H9 (cell line): ENCODE measurements around the gene AK4. TPM values are rescaled to one million over a fixed set of nuclear protein-coding genes. Genes with fewer than 3 reads are reported as not detected.

ENCODE experiments used
- DNase-seq: peaks from one replicate; pipeline ENCODE4 v3.0.0-alpha.2; 2017
- H2AFZ ChIP-seq: one replicate; pipeline ENCODE4 v1.6.1; 2013; ENCODE audit warnings: mild to moderate bottlenecking, low read length, control low read depth, moderate library complexity
- H2AK5ac ChIP-seq: 2 replicates; pipeline ENCODE4 v1.6.1; 2013; ENCODE audit warnings: low read length, control low read depth, mixed read lengths; ENCODE audit not compliant: insufficient read length
- H2BK120ac ChIP-seq: one replicate; pipeline ENCODE4 v1.6.1; 2013; ENCODE audit warnings: low read depth, mild to moderate bottlenecking, low read length, control low read depth, inconsistent platforms; ENCODE audit not compliant: poor library complexity, severe bottlenecking
- H2BK12ac ChIP-seq: 2 replicates; pipeline ENCODE4 v1.6.1; 2013; ENCODE audit warnings: low read length, control low read depth, mixed read lengths, low read depth; ENCODE audit not compliant: insufficient read length
- H2BK15ac ChIP-seq: 2 replicates; pipeline ENCODE4 v1.6.1; 2013; ENCODE audit warnings: low read depth, low read length, control low read depth
- H2BK20ac ChIP-seq: one replicate; pipeline ENCODE4 v1.6.1; 2013; ENCODE audit warnings: low read depth, mild to moderate bottlenecking, low read length, control low read depth, inconsistent platforms; ENCODE audit not compliant: poor library complexity, severe bottlenecking
- H2BK5ac ChIP-seq: 2 replicates; pipeline ENCODE4 v1.6.1; 2013; ENCODE audit warnings: low read length, control low read depth, mixed read lengths; ENCODE audit not compliant: insufficient read length
- H3K14ac ChIP-seq: 2 replicates; pipeline ENCODE4 v1.6.1; 2013; ENCODE audit warnings: low read length, control low read depth; ENCODE audit not compliant: insufficient read depth
- H3K18ac ChIP-seq: 2 replicates; pipeline ENCODE4 v1.6.1; 2013; ENCODE audit warnings: low read depth, mild to moderate bottlenecking, mixed read lengths, low read length, control low read depth; ENCODE audit not compliant: insufficient read length
- H3K23ac ChIP-seq: 2 replicates; pipeline ENCODE4 v1.6.1; 2013; ENCODE audit warnings: low read length, control low read depth, mixed read lengths, low read depth; ENCODE audit not compliant: insufficient read length
- H3K23me2 ChIP-seq: 2 replicates; pipeline ENCODE4 v1.6.1; 2013; ENCODE audit warnings: low read depth, mild to moderate bottlenecking, mixed read lengths, low read length, control low read depth; ENCODE audit not compliant: insufficient read length, poor library complexity, severe bottlenecking
- H3K27ac ChIP-seq: 2 replicates; pipeline ENCODE4 v1.5.1; 2013; ENCODE audit warnings: low read length, control low read depth, mixed read lengths, low read depth; ENCODE audit not compliant: insufficient read length
- H3K27me3 ChIP-seq: 2 replicates; pipeline ENCODE4 v1.6.1; 2013; ENCODE audit warnings: low read length, control low read depth, inconsistent platforms; ENCODE audit not compliant: insufficient read depth
- H3K4ac ChIP-seq: 2 replicates; pipeline ENCODE4 v1.6.1; 2013; ENCODE audit warnings: low read depth, mild to moderate bottlenecking, control low read depth, inconsistent platforms, low read length, moderate library complexity
- H3K4me1 ChIP-seq: 2 replicates; pipeline ENCODE4 v1.6.1; 2013; ENCODE audit warnings: low read length, control low read depth, inconsistent platforms; ENCODE audit not compliant: insufficient read depth
- H3K4me2 ChIP-seq: 2 replicates; pipeline ENCODE4 v1.6.1; 2013; ENCODE audit warnings: low read length, control low read depth, mixed read lengths; ENCODE audit not compliant: insufficient read length, insufficient read depth
- H3K56ac ChIP-seq: 2 replicates; pipeline ENCODE4 v1.6.1; 2013; ENCODE audit warnings: low read depth, mild to moderate bottlenecking, mixed read lengths, low read length, control low read depth; ENCODE audit not compliant: insufficient read length
- H3K79me1 ChIP-seq: 2 replicates; pipeline ENCODE4 v1.6.1; 2013; ENCODE audit warnings: low read depth, mild to moderate bottlenecking, moderate library complexity, low read length, control low read depth, inconsistent platforms; ENCODE audit not compliant: insufficient read depth, poor library complexity, severe bottlenecking
- H3K79me2 ChIP-seq: 2 replicates; pipeline ENCODE4 v1.6.1; 2013; ENCODE audit warnings: low read length, control low read depth, inconsistent platforms; ENCODE audit not compliant: insufficient read depth
- H3K9ac ChIP-seq: 2 replicates; pipeline ENCODE4 v1.6.1; 2013; ENCODE audit warnings: low read length, control low read depth, mixed read lengths; ENCODE audit not compliant: insufficient read length; ENCODE audit errors: extremely low read depth
- H3K9me3 ChIP-seq: one replicate; pipeline ENCODE4 v1.6.1; 2013; ENCODE audit warnings: low read depth, low read length, inconsistent platforms; ENCODE audit not compliant: control insufficient read depth
- H3T11ph ChIP-seq: one replicate; pipeline ENCODE4 v1.6.1; 2013; ENCODE audit warnings: mild to moderate bottlenecking, low read length, control low read depth, inconsistent platforms
- H4K20me1 ChIP-seq: one replicate; pipeline ENCODE4 v1.6.1; 2013; ENCODE audit not compliant: control insufficient read depth, insufficient read length, insufficient read depth
- H4K5ac ChIP-seq: 2 replicates; pipeline ENCODE4 v1.6.1; 2013; ENCODE audit warnings: low read depth, mild to moderate bottlenecking, mixed read lengths, low read length, control low read depth; ENCODE audit not compliant: insufficient read length
- H4K8ac ChIP-seq: replicated peaks from 2 replicates; pipeline ENCODE4 v1.6.1; 2013; ENCODE audit warnings: low read length, control low read depth, mixed read lengths, low read depth; ENCODE audit not compliant: insufficient read length
- H4K91ac ChIP-seq: 2 replicates; pipeline ENCODE4 v1.6.1; 2013; ENCODE audit warnings: low read depth, mild to moderate bottlenecking, moderate library complexity, mixed read lengths, low read length, control low read depth; ENCODE audit not compliant: insufficient read length
- H3K27ac Mint-ChIP-seq, 3 experiments: 2 replicates in 2 of 3; 3 replicates in 1 of 3; pipeline ENCODE4 v1.8.0; 2020 to 2021; ENCODE audit warnings: mixed read lengths in 3 of 3, mild to moderate bottlenecking in 1 of 3, moderate library complexity in 1 of 3
- H3K27me3 Mint-ChIP-seq: 2 replicates; pipeline ENCODE4 v1.8.0; 2021; ENCODE audit warnings: low read depth, mild to moderate bottlenecking, moderate library complexity, mixed read lengths
- H3K36me3 Mint-ChIP-seq, 3 experiments: 2 replicates in 2 of 3; 3 replicates in 1 of 3; pipeline ENCODE4 v1.8.0; 2020 to 2021; ENCODE audit warnings: low read depth in 3 of 3, mixed read lengths in 3 of 3; ENCODE audit not compliant: insufficient read depth in 1 of 3
- H3K4me1 Mint-ChIP-seq, 2 experiments: 2 replicates each; pipeline ENCODE4 v1.8.0; 2020; ENCODE audit warnings: mixed read lengths in 2 of 2
- H3K4me3 Mint-ChIP-seq, 2 experiments: 2 replicates in 1 of 2; 3 replicates in 1 of 2; pipeline ENCODE4 v1.8.0; 2020 to 2021; ENCODE audit warnings: mild to moderate bottlenecking in 2 of 2, mixed read lengths in 2 of 2, moderate library complexity in 1 of 2
- H3K9me3 Mint-ChIP-seq, 2 experiments: 2 replicates in 1 of 2; 3 replicates in 1 of 2; pipeline ENCODE4 v1.8.0; 2020; ENCODE audit warnings: mild to moderate bottlenecking in 2 of 2, mixed read lengths in 2 of 2, moderate library complexity in 1 of 2
- CTCF ChIP-seq: fragments of 200-600 bp; sonication (generic); conservative IDR thresholded peaks from 3 replicates; pipeline ENCODE4 v1.8.0; 2021; ENCODE audit warnings: antibody characterized with exemption, mild to moderate bottlenecking
- WGBS: extraction: QIAGEN DNeasy Blood & Tissue Kit; methylation state at CpG from one replicate; pipeline ENCODE4 v1.1.7; 2013; ENCODE audit warnings: missing lambda C conversion rate, low lambda C conversion rate, mixed read lengths; ENCODE audit not compliant: insufficient read length; ENCODE audit errors: extremely low coverage; 5-methylcytosine and 5-hydroxymethylcytosine counted together
- total RNA-seq: library from RNA; stranded (reverse); gene quantifications from 2 replicates; pipeline ENCODE4 v1.2.1, GENCODE V29; 2021

AK4 gene
- total RNA-seq, 1 experiment from 2014 or later, result 45.6 TPM

DNA sequence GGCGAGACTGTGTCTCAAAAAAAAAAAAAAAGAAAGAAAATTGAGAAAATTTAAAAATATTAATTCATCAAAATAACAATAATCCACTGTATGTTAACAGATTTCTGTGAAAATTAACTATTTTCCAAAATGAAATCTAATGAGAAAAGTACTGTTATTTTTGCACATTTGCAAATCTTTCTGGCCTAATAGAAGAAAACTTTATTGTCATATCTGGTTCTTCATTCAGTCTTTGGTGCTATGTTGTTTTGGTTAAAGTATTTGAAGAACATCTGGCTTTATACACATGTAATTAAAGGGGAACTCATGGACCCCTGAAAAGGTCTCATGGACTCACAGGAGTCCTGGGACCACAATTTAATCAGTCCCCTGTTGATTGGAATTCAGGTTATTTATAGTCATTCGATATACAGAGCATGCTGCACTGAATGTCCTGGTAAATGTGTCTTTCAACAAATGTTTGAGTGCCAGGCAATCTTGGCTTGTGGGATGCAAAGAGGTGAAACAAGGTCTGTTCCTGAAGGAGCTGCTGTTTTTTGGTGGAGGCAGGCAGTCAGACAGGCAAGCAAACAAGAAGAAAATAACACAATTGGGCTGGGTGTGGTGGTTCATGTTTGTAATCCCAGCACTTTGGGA is 9.0 kb downstream of the AK4 start:
- Histone ChIP-seq H3K9ac (no peak overlapping the region), H4K20me1 (no peaks in the 10 kb centered on the region), H3K23me2 (no peaks in the 10 kb centered on the region), H3K27me3 (no peaks in the 10 kb centered on the region), H3K79me2 (peaks cover 58% of the 10 kb centered on the region; the same call in 1 of the 2 replicates), H4K5ac (no peak overlapping the region), H3K18ac (no peak overlapping the region), H3K79me1 (no peaks in the 10 kb centered on the region), H3K9me3 (no peaks in the 10 kb centered on the region), H2BK20ac (no peak overlapping the region), H3K4me2 (no peak overlapping the region), H3K27ac (no peak overlapping the region), H3K4me1 (no peaks in the 10 kb centered on the region; the same call in 1 of the 2 replicates), H2AFZ (no peak overlapping the region), H3T11ph (no peak overlapping the region), H2BK5ac (no peak overlapping the region), H2AK5ac (no peak overlapping the region), H2BK120ac (no peak overlapping the region), H4K91ac (no peak overlapping the region), H4K8ac (no peak overlapping the region), H3K4ac (no peak overlapping the region), H3K56ac (no peak overlapping the region), H2BK12ac (no peak overlapping the region), H3K23ac (no peak overlapping the region), H3K14ac (no peak overlapping the region), H2BK15ac (no peak overlapping the region)
- H3K27me3 Mint-ChIP-seq, result peaks cover 9% of the 10 kb centered on the region
- H3K4me3 Mint-ChIP-seq, result no peak overlapping the region
- H3K36me3 Mint-ChIP-seq, result peaks cover 0 to 7% (median 3%) of the 10 kb centered on the region in 3 experiments; a peak in 2 of 7 replicates
- TF ChIP-seq CTCF, result no peak
- no peaks in the 10 kb centered on the region for H3K9me3 Mint-ChIP-seq
- WGBS, result no CpG with 5 or more reads among the region's 2 CpGs
- DNase-seq, result no peak
- H3K4me1 Mint-ChIP-seq, result peaks cover 7 to 26% of the 10 kb centered on the region in 2 experiments
- H3K27ac Mint-ChIP-seq, result peak overlapping the region; percentile 6 to 64 (median 53); a peak in 5 of 7 replicates
